Vagina (tissue), 2 donors: ENCODE data around the gene THBD.

Source experiments
- POLR2A ChIP-seq, 2 donors: fragments of 450-650 bp; IDR thresholded peaks; one replicate each; pipeline ENCODE4 v1.6.1; 2017; ENCODE audit warnings: antibody characterized with exemption in 2 of 2, mild to moderate bottlenecking in 2 of 2, moderate library complexity in 2 of 2
- POLR2AphosphoS5 ChIP-seq, 2 donors: sonication (generic); formaldehyde crosslinking; IDR thresholded peaks; one replicate each; pipeline ENCODE4 v1.9.0; 2017; ENCODE audit warnings: antibody characterized with exemption in 2 of 2, mild to moderate bottlenecking in 2 of 2, low read depth in 1 of 2; ENCODE audit not compliant: insufficient read depth in 1 of 2

DNA sequence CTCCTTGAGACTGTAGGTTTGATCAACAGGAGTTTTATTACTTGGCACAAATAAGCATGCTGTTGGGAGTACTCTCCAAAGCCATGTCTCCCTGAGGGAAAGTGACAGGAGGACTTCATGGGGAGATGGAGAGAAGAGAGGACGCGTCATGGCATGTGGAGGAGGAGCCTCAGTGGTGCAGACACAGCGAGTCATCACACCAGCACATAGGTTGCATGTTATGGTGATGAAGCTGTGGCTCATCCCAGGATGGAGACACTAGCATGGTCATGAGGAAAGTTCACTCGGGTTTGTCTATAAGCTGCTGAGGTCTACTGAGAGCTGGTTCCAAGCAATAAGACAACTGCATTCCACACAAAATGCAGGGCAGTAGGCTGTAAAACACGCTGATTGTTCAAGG lies 27.5 kb downstream of the THBD start:
- TF ChIP-seq POLR2AphosphoS5 (IDR thresholded peaks at IDR 0.05; ENCODE audit: insufficient read depth in 1 of 2, low read depth in 1 of 2) = no peak
- no peak for TF ChIP-seq POLR2A (IDR thresholded peaks at IDR 0.05)
